K562 (cell line): Measurements from ENCODE around the gene CEACAM21. TPM values are rescaled to one million over a fixed set of nuclear protein-coding genes. Genes with fewer than 3 reads are reported as not detected.

Experiments used
- ATAC-seq: fragments of 200-7000 bp; cut with Tn5 transposase; 3 replicates; pipeline ENCODE4 v1.9.1; 2020; ENCODE audit warnings: moderate library complexity
- BruUV-seq: library from RNA; stranded (reverse); fragments of 400-500 nt; replicated peaks from 2 replicates; lab custom pipeline; 2021; lab: Mats Ljungman, UMichigan
- CTCF ChIA-PET: fragments of 300-600 bp; formaldehyde crosslinking; extraction: SDS; loops from one replicate; lab custom pipeline; 2021; ENCODE audit warnings: low intra/inter-chr PET ratio; lab: Yijun Ruan, JAX
- POLR2A ChIA-PET: fragments of 300-600, 350-650 bp; sonication (Branson Sonifier 250); formaldehyde crosslinking; extraction: SDS; loops from one replicate; lab custom pipeline; 2021; ENCODE audit warnings: antibody characterized with exemption, inconsistent platforms; lab: Yijun Ruan, JAX
- DNase-seq, 4 experiments: peaks; one replicate each; pipeline versions ENCODE4 v3.0.0 to v3.0.0-alpha.2; 2011 to 2018; ENCODE audit warnings: low spot score in 3 of 4, mixed read lengths in 3 of 4; ENCODE audit errors: extremely low read depth in 1 of 4
- FAIRE-seq: peaks from 2 replicates; lab custom pipeline; 2011; peaks lifted over from hg19 to GRCh38; lab: Jason Lieb, UNC
- H2AFZ ChIP-seq: 2 replicates; pipeline ENCODE4 v1.6.0; 2011; ENCODE audit warnings: low read depth, low read length, control low read depth, inconsistent platforms
- H3K27ac ChIP-seq: fragments of 200-600 bp; 3 replicates; pipeline ENCODE4 v1.8.0; 2011; ENCODE audit warnings: low read depth, mild to moderate bottlenecking, control low read depth, inconsistent platforms, low read length, moderate library complexity, mixed read lengths; ENCODE audit errors: extremely low read depth
- H3K27me3 ChIP-seq, 2 experiments: fragments of 300-600 bp in 1 of 2; 2 replicates in 1 of 2; 3 replicates in 1 of 2; pipeline versions ENCODE4 v1.6.0 to v1.8.0; 2011; ENCODE audit warnings: inconsistent platforms in 2 of 2, low read length in 2 of 2, mild to moderate bottlenecking in 1 of 2, mixed read lengths in 1 of 2, moderate library complexity in 1 of 2; ENCODE audit not compliant: control insufficient read depth in 2 of 2, insufficient read depth in 2 of 2
- H3K36me3 ChIP-seq: fragments of 300-600 bp; 3 replicates; pipeline ENCODE4 v1.8.0; 2011; ENCODE audit warnings: mild to moderate bottlenecking, low read length, inconsistent platforms; ENCODE audit not compliant: control insufficient read depth, insufficient read depth
- H3K4me1 ChIP-seq, 2 experiments: fragments of 200-600 bp in 1 of 2; replicated peaks in 1 of 2; 2 replicates in 1 of 2; 3 replicates in 1 of 2; pipeline versions ENCODE4 v1.5.1 to v1.8.0; 2011; ENCODE audit warnings: inconsistent platforms in 2 of 2, low read length in 2 of 2, mild to moderate bottlenecking in 1 of 2, mixed read lengths in 1 of 2, moderate library complexity in 1 of 2; ENCODE audit not compliant: control insufficient read depth in 2 of 2, insufficient read depth in 2 of 2
- H3K4me2 ChIP-seq: 2 replicates; pipeline ENCODE4 v1.6.1; 2011; ENCODE audit warnings: low read length, control low read depth, inconsistent platforms, mixed read lengths; ENCODE audit not compliant: insufficient read depth
- H3K4me3 ChIP-seq: fragments of 200-600 bp; sonication (generic), shearing (Covaris generic); 2 replicates; pipeline ENCODE4 v1.5.1; 2016; ENCODE audit warnings: control low read depth, inconsistent platforms
- H3K79me2 ChIP-seq: fragments of 200-600 bp; 3 replicates; pipeline ENCODE4 v1.8.0; 2011; ENCODE audit warnings: low read length, inconsistent platforms; ENCODE audit not compliant: control insufficient read depth, insufficient read depth
- H3K9ac ChIP-seq, 2 experiments: 2 replicates each; pipeline versions ENCODE4 v1.6.0 to v1.6.1; 2011; ENCODE audit warnings: low read depth in 2 of 2, low read length in 2 of 2, control low read depth in 1 of 2, inconsistent platforms in 1 of 2, mild to moderate bottlenecking in 1 of 2, mixed read lengths in 1 of 2; ENCODE audit not compliant: insufficient read depth in 1 of 2
- H3K9me1 ChIP-seq: one replicate; pipeline ENCODE4 v1.6.0; 2011; ENCODE audit warnings: inconsistent platforms, mild to moderate bottlenecking, low read length, moderate library complexity; ENCODE audit not compliant: control insufficient read depth, insufficient read depth
- H3K9me3 ChIP-seq: replicated peaks from 2 replicates; pipeline ENCODE4 v1.5.1; 2011; ENCODE audit warnings: low read depth, low read length, inconsistent platforms; ENCODE audit not compliant: control insufficient read depth, insufficient read depth
- H4K20me1 ChIP-seq: replicated peaks from 2 replicates; pipeline ENCODE4 v1.6.1; 2011; ENCODE audit warnings: low read length, inconsistent platforms, mixed read lengths; ENCODE audit not compliant: control insufficient read depth, insufficient read depth
- EGR1 ChIP-seq: fragments of 450-650 bp; conservative IDR thresholded peaks from 2 replicates; pipeline ENCODE4 v1.6.1; 2017; ENCODE audit warnings: mild to moderate bottlenecking
- HNRNPH1 ChIP-seq: fragments of 200-400 bp; formaldehyde crosslinking; optimal IDR thresholded peaks from 2 replicates; pipeline ENCODE3; 2017; ENCODE audit warnings: low read depth, mild to moderate bottlenecking, low read length, moderate library complexity
- MAX ChIP-seq: sonication (generic); formaldehyde crosslinking; IDR thresholded peaks from 2 replicates; pipeline ENCODE4 v1.9.0; 2022; ENCODE audit warnings: mild to moderate bottlenecking, missing genetic modification reagents
- NCOA1 ChIP-seq: fragments of 450-650 bp; IDR thresholded peaks from 2 replicates; pipeline ENCODE4 v1.6.1; 2016; ENCODE audit warnings: low read depth
- POU5F1 ChIP-seq: fragments of 150-350 bp; IDR thresholded peaks from 2 replicates; pipeline ENCODE4 v1.6.1; 2014; ENCODE audit warnings: borderline replicate concordance, low read length, low read depth, mild to moderate bottlenecking; ENCODE audit not compliant: partially characterized antibody
- TEAD4 ChIP-seq, 2 experiments: sonication (generic) in 1 of 2; formaldehyde crosslinking in 1 of 2; IDR thresholded peaks; 2 replicates each; pipeline versions ENCODE4 v1.6.1 to v1.8.0; 2012 to 2022; ENCODE audit warnings: borderline replicate concordance in 1 of 2, inconsistent platforms in 1 of 2, low read length in 1 of 2, mild to moderate bottlenecking in 1 of 2, missing genetic modification reagents in 1 of 2
- ZNF124 ChIP-seq: sonication (generic); formaldehyde crosslinking; IDR thresholded peaks from 2 replicates; pipeline ENCODE4 v1.8.1; 2022; ENCODE audit warnings: missing genetic modification reagents
- WGBS: fragments of 100-300 bp; shearing (Covaris generic); methylation state at CpG from one replicate; pipeline ENCODE4 v1.1.6; 2016; ENCODE audit warnings: low coverage, mixed read lengths; ENCODE audit not compliant: insufficient coverage; ENCODE audit errors: missing lambda C conversion rate; 5-methylcytosine and 5-hydroxymethylcytosine counted together
- in situ Hi-C: fragments of 300-500 bp; cut with MboI; formaldehyde crosslinking; loops from 4 replicates; pipeline ENCODE4 v1.15.0; 2018; ENCODE audit warnings: inconsistent platforms, mixed read lengths
- intact Hi-C: fragments of 100-400 bp; cut with micrococcal nuclease; formaldehyde crosslinking; loops from 2 replicates; pipeline ENCODE4 v1.14.2; 2022
- polyA plus RNA-seq, 8 experiments: library from polyadenylated mRNA; depleted of rRNA in 4 of 8; stranded (reverse) in 5 of 8; unstranded in 3 of 8; fragments of >200 nt; fragmentation: Nextera tagmentation in 2 of 8; fragmentation: Illumina TruSeq in 1 of 8; extraction: Ambion mirVana in 2 of 8; extraction: Trizol in 1 of 8; gene quantifications; 2 replicates each; pipeline versions ENCODE4 v1.2.1 to v1.2.3, GENCODE V29; 2011 to 2014; ENCODE audit warnings: inconsistent platforms in 1 of 8, missing spikeins in 1 of 8
- total RNA-seq, 7 experiments: library from RNA; depleted of rRNA in 6 of 7; stranded (reverse); fragments of >200 nt in 6 of 7; fragmentation: Illumina TruSeq in 2 of 7; extraction: Trizol in 2 of 7; gene quantifications; 2 replicates each; pipeline versions ENCODE4 v1.2.1 to v1.2.3, GENCODE V29; 2011 to 2021; ENCODE audit warnings: low replicate concordance in 1 of 7

Gene CEACAM21
- total and polyA plus RNA-seq, 9 of the 15 experiments (the other 6 are each of a cell fraction or from before 2014, with no cell fraction given) = 0.06 to 0.40 (median 0.18) TPM; not detected in 1

- in situ Hi-C loops = loop anchor here (25.0 kb wide), 1 partner anchor 253 kb away; the partner anchor contains the start of gene CCDC97
- no peaks in the 10 kb centered on the region for H3K9me1 ChIP-seq
- intact Hi-C loops = loop anchor here (10.0 kb wide), 1 partner anchor 241 kb away; no protein-coding TSS in a partner anchor
- BruUV-seq = no TSS peak
- no peak overlapping the region for H3K27ac ChIP-seq
- 3% methylated on average over 8 of the region's 9 CpGs for WGBS
- no peaks in the 10 kb centered on the region for H3K9me3 ChIP-seq
- ChIA-PET POLR2A (no interaction called here), CTCF (no interaction called here)
- no peaks in the 10 kb centered on the region for H3K36me3 ChIP-seq
- H3K4me1 ChIP-seq = peaks cover 0 to 9% of the 10 kb centered on the region in 2 experiments; a peak in 2 of 5 replicates
- H3K27me3 ChIP-seq = peaks cover 9 to 31% of the 10 kb centered on the region in 2 experiments; a peak in 3 of 5 replicates
- ATAC-seq (no peak), FAIRE-seq (no peak), DNase-seq (no peak)
- no peaks in the 10 kb centered on the region for H3K79me2 ChIP-seq
- no peak overlapping the region for H3K4me3 ChIP-seq
- no peak overlapping the region for H2AFZ ChIP-seq
- H4K20me1 ChIP-seq = peaks cover 5% of the 10 kb centered on the region; the same call in 1 of the 2 replicates
- no peak overlapping the region for H3K9ac ChIP-seq
- H3K4me2 ChIP-seq = no peak overlapping the region
- no peak for TF ChIP-seq POU5F1
- no peak for TF ChIP-seq NCOA1
- TF ChIP-seq HNRNPH1 = no peak
- no peak for TF ChIP-seq EGR1
- no peak for TF ChIP-seq MAX (CRISPR knock-in tag)
- no peak for TF ChIP-seq TEAD4 (IDR thresholded peaks at IDR 0.05; ENCODE audit: low read length)
- no peak for TF ChIP-seq TEAD4 (CRISPR knock-in tag; IDR thresholded peaks at IDR 0.05; ENCODE audit: borderline replicate concordance)
- TF ChIP-seq ZNF124 (CRISPR knock-in tag) = no peak
Measured at GRCh38 chr19:41565379-41565720, 10.6 kb upstream of the CEACAM21 start.
